HG03045 (cell line): ENCODE results near the gene GBX2.
"Not testable (repeated sequence)": the region's sequence is repeated elsewhere in the genome, so short reads cannot be mapped to it uniquely, and the experiment has no call there.

ENCODE experiments used
- ATAC-seq: cut with Tn5 transposase; IDR thresholded peaks from one replicate; pipeline ENCODE4 v1.9.1; 2021; ENCODE audit warnings: mild to moderate bottlenecking, moderate library complexity; ENCODE audit not compliant: unreplicated experiment

GBX2 gene

DNA sequence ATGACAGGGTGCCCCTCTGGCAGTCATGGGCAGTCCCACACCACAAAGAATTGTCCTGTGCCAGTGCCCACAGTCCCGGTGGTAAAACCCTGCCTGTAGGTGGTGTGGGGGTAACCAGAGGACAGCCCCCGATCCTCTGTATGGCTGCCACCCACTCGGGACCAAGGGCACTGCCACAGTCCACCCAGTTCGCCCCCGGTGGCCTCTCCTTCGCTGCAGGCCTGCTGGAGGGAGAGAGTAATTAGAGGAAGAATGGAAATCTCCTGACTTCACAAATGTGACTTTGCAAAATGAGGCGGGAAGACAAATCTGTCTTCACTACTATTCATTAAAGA is 11.4 kb downstream of the GBX2 start:
- no peak for ATAC-seq

DNA sequence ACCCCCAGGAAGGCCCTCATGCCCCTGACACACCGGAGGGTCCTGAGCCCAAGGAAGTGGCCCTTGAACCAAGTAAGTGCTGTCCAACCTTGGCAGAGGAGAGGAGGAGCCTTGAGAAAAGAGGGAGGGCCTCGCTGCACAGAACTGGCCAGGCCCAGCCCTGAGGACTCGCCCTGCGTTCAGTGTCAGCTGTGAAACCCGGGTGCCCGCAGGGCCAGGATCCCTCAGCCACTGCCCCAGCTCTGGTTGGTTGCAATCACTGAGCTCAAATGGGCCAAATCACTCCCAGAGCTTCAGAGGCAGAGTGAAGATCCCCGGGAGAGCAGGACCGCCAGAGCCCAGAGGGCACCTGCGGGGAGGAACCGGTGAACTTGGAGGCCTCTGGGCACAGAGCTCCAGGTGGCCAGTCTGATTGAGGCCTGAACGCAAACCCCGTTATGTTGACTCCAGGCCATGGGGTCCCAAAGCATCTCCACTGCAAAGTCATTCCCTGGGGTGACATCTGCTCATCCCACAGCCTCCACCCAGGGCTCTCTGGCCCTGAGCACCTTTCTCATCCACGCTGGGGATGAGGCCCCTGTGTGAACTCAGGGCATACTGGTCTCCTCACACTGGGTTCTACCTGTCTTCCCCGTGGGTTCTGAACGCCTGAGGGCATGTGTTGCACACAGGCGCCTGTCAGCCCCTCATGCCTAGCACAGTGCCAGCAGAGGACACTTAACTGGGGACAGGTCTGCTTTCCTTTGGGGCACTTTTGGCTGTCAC is 11.9 kb downstream of the GBX2 start:
- ATAC-seq, result no peak

DNA sequence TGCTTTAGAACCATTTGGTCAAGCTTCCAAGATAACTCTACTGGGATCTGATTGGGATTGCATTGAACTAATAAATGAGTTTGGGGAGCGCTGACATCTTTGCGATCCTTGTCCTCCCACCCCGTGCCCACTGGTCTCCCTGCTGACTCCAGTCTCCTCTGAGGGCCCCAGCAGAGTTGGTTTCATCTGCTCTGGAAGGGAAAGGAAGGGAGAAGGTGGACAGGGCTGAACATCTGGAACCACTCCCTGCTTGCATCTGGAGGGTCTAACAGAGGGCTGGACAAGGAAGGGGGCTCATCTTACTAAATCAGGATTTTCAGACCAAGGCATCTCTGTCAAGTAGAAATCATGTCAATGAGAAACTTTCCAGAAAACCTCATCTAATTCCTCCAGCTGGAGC is 12.8 kb downstream of the GBX2 start:
- ATAC-seq, result no peak

DNA sequence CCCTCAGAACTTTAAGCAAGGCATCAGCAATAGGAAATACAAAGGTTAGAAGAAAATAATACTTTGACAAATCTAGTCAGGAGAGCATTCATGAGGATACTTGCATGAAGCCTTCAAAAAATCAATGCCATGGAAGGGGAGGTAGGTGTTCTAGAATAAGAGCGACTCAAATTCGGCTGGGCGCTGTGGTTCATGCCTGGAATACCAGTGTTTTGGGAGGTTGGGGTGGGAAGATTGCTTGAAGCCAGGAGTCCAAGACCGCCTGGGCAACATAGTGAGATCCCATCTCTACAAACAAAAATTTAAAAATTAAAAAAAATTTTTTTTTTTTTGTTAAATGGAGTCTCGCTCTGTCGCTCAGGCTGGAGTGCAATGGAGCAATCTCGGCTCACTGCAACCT is 21.8 kb downstream of the GBX2 start:
- no peak for ATAC-seq

DNA sequence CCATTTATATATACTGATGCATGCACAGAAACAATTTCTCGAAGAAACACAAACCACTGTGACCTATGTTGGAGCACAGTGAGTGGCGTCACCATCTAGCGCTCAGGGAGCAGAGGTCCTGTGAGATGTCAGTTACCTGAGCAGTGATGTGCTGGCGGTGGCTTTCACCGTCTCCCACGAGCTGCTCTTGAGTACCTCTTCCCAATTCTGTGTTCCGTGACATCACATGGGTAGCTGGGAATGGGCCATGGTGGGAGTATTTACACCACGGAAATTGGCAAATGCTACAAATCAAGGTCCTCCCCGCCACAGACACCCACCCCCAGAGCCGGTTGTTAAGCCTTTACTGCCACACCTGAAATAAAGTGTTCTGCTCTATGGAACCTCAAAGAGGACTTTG is 24.4 kb downstream of the GBX2 start:
- ATAC-seq, result no peak

DNA sequence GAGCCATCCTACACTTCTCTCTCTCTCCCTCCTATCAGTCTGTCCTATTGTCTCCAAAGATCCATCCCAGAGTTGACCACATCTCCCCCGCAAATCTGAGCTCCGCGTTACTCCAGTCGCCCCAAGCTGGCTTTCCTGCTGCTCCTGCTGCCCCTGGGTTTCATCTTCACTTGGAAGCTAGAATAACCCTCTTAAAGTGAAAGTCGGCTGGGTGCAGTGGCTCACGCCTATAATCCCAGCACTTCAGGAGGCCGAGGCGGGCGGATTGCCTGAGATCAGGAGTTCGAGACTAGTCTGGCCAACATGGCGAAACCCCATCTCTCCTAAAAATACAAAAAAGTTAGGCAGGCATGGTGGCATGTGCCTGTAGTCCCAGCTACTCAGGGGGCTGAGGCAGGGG is 26.6 kb downstream of the GBX2 start:
- not testable (repeated sequence) for ATAC-seq

DNA sequence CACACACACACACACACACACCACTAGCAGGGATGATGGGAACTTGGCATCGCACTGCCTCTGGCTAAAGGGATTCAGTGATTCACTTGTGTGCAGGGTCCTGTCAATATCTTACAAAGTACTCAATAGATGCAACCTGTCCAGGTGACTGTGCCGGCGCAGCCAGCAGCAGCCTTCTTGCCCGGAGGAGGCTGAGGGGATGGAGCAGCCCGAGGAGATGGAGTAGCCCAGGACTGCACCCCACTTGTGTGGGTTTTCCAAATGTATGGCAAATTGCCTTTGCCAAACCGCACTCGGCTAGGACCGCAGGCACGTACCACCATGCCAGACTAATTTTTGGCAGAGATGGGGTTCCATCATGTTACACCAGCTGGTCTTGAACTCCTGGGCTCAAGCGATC is 31.1 kb downstream of the GBX2 start:
- ATAC-seq, result no peak

DNA sequence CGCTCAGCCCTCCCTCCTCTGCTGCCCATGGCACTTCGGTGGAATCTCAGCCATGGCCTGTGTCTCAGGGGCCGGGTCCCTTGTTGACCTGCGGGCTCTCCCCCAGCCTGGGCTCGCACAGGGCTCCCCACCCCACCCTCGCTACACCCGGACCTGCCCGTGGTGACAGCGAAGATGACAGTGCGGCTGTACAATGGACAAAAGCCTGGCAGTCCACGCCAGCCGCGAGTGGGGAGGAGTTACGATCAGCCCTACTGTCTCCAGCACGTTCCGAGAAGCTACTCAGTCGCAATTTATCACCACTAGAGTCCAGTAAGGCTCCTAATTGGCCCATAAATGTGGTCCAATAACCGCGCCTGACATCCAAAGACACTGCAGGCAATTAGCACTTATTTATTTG is 31.6 kb downstream of the GBX2 start:
- ATAC-seq, result no peak

DNA sequence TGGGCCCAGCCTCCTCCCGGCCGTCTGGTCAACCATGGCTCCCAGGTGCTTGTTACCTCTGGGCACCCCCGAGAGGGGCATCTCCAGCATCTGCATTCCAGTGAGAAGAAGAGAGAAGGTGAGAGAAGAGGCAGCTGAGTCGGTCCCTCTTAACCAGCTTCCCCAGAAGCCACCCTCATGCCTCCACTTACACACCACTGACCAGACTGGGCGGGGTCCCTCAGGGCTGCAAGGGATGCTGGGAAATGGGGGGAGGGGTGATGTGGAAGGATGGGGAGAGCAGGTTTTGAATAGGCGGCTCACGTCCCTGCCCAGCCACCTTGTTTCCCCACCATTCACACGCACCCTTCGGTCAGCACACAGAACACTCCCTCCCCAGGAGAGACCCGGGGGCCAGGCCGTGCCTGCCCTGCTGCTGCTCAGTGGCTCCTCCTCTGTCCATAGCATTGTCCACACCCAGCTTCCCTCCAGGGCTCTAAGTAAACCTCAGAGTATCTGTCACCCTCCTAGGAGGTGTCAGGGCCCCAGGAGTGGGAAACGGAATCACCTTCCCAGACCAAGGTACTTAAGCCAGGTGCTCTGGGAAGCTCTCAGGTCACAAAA is 34.7 kb downstream of the GBX2 start:
- ATAC-seq, result no peak

DNA sequence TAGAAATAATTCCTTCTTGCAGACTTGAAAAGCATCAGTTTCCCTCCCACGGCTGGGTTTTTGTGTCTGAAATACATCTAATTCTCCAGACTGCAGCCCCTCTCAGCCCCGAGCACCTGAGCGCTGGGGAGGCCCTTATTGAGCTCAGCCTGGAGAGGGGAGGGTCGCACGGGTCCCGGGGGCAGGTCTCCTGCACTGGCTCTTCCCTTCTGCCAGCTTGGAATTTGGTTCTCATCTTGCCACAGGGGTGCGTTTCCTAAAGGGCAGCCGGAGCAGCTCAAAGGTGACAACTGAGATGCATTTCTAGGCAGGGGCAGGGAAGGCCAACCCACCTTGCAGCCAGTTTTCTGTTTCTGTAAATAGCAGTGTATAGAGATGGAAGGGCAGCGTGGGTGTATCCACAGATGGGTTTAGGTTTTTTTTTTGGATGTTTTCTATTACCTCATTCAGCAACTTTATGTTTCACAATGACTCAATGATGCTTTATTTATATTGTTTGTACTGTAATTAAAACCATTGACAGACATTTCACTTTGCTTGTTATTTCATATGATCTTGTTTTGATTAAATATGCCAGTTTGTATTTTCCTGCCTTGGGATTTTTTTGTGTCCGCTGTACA is 37.0 kb downstream of the GBX2 start:
- ATAC-seq, result no peak

DNA sequence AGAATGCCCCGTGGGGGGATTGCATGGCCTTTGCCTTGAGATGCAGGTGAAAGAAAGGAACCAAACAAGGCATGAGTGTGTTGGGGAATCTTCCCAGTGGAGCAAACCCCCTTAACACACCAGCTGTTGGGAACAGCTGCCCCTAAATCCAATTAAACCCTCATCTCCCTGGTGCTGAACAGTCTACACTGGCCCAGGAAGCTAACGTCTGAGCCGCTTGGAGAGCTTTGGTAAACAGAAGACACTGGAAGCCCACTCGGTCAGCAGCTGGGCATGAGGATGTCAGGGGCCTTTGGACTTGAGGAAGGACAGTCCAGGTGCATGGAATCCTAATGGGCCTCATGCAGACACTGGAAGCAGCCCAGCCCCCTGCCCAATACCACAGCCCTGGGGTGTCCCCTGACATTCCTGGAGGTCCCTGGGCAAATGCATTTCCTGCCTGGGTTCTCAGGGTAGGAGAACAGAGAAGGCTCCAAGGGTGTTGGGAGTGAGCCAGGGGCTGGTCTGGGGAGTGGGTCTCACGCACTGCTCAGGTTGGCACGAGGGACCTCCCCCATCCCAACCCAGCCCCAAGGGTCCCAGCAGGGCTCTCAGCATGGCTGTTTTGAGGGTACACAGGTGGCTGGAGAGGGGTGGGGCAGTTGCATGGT is 37.7 kb downstream of the GBX2 start:
- ATAC-seq, result no peak

DNA sequence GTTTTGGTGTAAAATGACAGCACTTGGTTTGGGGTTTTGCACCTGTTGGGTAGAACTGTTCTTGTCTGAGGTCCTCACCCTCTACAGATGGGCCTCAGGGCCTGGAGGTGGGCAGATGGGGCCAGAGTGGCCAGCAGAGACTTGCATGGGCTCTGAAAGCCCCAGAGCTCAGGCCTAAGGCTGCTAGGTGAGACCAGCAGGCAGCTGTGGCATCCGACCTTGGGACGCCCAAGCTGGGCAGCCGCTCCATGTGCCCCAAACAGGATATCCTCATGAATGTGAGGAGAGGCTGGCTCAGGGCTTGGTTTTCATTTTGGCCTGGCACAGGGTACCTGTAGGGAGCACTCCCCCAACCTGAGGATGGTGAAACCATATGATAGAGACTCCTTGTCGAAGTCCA is 38.3 kb downstream of the GBX2 start:
- no peak for ATAC-seq

DNA sequence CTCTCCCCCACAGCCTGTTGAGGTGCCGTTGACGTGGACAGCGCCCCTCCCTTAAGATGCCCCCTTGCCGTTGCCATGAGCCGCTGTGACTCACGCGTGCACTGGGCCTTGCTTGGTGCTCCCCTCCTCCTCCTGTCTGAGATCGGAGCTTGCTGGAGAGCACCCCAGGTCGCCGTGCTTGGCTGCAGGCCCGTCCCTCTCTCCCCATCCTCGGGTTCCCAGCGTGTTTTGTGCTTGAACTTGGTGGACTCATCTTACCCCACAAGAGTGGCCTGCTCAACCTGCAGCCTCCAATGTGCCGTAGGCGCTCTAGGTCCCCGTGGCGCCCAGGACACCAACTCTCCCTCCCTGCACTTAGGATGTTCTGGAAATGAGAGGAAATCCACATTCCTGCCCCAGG is 39.9 kb downstream of the GBX2 start:
- ATAC-seq, result no peak

DNA sequence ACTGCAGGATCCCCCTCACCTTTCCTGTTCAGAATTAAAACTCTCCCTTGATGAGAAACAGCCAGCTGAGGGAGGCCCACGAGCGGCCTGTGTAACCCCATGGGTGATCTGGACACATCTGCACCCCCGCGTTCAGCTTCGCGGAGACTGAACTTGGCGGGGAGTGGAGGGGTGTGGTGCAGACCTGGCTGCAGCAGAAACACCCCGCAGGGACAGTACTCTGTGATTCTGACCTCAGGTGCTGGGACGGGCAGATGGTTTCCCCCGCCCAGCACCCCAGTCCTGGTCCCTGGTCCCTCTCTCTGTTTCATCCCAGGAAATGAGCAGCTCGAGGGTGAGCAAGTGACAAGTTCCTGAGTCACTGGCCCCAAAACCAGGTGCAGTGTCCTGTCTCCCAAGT is 41.2 kb downstream of the GBX2 start:
- no peak for ATAC-seq

DNA sequence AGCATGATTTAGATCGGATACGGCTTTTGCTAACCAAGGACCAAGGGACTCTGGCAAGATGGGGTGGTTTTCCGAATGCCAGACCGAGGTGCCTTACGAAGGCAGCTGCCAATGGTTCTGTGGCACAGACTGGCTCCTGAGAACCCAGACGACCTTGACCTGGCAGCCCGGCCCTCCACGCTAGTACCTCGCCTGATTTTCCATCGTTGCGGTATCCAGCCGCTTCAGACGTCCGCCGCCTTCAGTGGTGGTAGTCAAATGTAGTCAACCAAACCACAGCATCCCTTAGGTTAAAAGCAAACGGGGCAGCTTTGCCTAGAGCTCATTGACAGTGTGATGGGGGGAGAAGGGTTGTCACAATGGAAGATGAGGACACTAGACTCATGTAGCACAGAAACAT is 42.6 kb downstream of the GBX2 start:
- no peak for ATAC-seq

DNA sequence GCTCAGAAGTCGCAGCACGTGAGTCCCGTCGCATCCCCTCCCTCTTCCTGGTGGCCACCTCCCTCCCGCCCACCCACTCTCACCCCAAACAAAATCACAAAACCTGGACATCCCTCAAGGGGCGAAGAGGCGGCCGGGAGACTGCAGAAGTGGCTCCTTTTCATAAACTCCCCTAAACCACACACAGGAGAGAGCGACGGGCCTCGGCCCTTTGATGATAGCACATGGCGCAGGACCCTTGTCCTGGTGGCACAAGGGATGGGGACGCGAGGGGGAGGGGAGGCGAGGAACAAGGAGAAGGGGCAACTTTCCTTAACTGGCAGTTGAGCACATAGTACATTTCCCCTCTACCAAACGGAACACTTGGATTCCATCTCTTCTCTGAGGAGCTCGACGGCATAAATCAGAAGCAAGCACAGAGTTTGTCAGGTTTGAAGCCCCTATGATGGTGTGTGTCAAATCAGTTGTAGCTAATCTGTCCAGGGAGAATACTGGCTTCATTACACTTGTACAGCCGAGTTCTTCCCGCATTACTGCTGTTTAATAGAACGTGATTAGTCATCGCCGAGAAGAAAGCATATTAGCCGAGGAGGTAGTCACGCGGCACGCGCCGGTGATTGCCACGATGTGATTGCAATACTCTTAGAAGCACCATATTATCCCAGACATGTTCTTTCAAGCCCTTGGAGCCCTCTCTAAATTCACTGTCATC is 43.8 kb downstream of the GBX2 start:
- ATAC-seq, result no peak

DNA sequence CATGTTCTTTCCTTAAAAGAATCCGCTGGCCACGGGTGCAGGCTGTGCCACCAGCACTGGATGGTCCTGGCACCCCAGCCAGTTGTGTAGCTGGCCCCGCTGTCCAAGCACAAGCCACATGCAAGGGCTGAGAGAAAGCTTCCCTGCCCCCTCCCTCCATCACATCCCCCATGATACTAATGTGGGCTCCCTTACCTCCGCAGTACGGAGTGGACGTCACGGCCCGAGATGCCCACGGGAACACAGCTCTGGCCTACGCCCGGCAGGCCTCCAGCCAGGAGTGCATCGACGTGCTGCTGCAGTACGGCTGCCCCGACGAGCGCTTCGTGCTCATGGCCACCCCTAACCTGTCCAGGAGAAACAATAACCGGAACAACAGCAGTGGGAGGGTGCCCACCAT is 44.5 kb downstream of the GBX2 start:
- ATAC-seq, result no peak

DNA sequence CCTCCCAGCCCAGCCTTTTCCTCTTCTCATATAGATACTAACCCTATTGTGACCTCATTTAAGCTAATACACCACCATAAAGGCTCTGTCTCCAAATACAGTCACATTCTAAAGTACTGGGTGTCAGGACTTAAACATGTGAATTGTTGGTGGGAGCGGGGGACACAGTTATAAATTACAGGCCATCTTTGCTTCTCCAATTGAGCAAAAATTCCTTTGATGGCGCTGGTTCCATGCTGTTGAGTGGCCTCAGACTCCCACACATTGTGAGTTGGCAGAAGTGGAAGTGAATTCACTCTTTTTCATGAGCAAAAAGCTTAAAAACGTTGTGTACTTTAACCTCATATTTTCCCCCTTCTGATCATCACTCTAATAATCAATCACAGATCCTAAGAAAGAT is 46.0 kb downstream of the GBX2 start:
- no peak for ATAC-seq

DNA sequence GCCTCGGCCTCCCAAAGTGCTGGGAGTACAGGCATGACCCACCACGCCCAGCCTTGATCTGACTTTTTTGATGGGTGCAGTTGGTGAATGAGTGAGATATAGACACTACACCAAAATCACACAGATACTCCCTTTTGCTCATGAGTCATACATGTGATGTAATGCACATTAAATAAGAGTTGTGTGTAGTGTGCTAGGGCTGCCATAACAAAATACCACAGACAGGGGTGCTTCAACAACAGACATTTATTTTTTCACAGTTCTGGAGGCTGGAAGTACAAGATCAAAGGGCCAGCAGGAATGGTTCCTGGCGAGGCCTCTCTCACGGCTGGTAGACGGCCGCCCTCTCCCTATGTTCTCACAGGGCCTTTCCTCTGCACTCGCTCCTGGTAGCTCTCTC is 46.6 kb downstream of the GBX2 start:
- ATAC-seq, result no peak

DNA sequence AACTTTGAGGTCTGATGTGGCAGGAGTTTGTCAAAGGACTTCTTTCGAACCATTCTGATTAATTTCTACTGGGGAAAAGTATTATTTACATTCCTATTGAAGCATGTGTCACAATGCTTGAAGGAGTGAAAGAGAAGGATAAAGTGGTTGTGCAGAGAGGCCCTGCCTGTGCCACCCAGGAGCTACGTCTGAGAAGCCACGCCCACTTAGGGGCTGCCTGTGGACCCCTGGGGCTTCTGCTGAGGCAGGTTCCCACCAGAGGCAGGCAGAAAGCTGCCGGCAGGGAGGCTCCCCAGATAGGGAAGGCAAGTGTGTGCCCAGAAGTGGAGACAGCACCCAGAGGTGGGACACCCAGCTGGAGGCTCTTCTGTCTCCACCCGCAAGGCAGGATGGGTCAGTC is 47.4 kb downstream of the GBX2 start:
- no peak for ATAC-seq

DNA sequence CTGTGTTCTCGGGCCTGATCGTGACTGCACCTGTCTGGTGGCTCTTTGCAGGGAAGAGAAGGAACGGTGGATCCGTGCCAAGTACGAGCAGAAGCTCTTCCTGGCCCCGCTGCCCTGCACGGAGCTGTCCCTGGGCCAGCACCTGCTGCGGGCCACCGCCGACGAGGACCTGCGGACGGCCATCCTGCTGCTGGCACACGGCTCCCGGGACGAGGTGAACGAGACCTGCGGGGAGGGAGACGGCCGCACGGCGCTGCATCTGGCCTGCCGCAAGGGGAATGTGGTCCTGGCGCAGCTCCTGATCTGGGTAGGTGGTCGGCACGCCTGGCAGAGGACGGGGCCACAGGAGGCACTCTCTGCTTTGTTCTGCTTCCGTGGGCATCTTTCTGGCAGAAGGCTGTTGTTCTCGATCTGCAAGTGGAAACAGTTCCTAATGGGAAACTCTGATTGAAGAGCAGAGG is 48.0 kb downstream of the GBX2 start:
- no peak for ATAC-seq
